ENCODE results near the gene ATG10.

DNA sequence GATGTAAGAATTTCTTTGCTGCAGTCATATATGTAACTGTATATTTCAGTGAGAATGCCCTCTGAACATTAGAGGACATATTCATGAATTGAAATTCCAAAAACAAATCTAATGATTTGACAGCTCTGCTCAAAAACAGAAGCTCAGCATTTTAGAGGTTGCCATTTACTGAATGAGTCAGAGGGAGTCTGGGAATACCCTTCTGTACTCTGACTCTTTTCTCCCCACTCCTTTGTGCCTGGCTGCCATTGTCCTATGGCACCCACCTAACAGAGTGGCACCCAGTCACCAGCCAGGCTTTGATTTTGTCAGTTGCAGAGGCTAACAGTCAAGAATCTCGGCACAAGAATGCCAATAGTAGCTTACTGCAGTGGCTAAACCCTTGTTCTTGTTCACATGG, 133.6 kb downstream of the ATG10 start:
- TF ChIP-seq PKNOX1 (IDR thresholded peaks at IDR 0.05) (no peak), LEF1 (IDR thresholded peaks at IDR 0.05; ENCODE audit: borderline replicate concordance) (no peak), ELF4 (IDR thresholded peaks at IDR 0.05) (no peak), FOXK2 (IDR thresholded peaks at IDR 0.05) (no peak), SP1 (IDR thresholded peaks at IDR 0.05) (no peak), FOXM1 (IDR thresholded peaks at IDR 0.05; ENCODE audit: borderline replicate concordance) (no peak), TARDBP (IDR thresholded peaks at IDR 0.05) (no peak), SUZ12 (IDR thresholded peaks at IDR 0.05) (no peak), FOXA1 (IDR thresholded peaks at IDR 0.05) (no peak), HDGF (IDR thresholded peaks at IDR 0.05; ENCODE audit: borderline replicate concordance) (no peak), ZNF384 (IDR thresholded peaks at IDR 0.05) (no peak)

Data from HEK293T (cell line).